PC-9 (cell line): ENCODE results near the gene BRIP1. TPM values are rescaled to one million over a fixed set of nuclear protein-coding genes. Genes with fewer than 3 reads are reported as not detected.

ENCODE experiments used
- BruUV-seq: library from RNA; stranded (reverse); fragments of 400-500 nt; replicated peaks from 2 replicates; lab custom pipeline; 2021; lab: Mats Ljungman, UMichigan
- CTCF ChIA-PET: fragments of 300-600 bp; sonication (Branson Sonifier 250); formaldehyde crosslinking; loops from one replicate; lab custom pipeline; 2022; ENCODE audit warnings: antibody characterized with exemption; lab: Charles Lee
- POLR2A ChIA-PET: fragments of 300-600 bp; sonication (Branson Sonifier 250); formaldehyde crosslinking; loops from one replicate; lab custom pipeline; 2022; ENCODE audit warnings: antibody characterized with exemption; ENCODE audit not compliant: unreplicated experiment; lab: Charles Lee
- DNase-seq, 2 experiments: peaks; one replicate each; pipeline versions ENCODE4 v3.0.0 to v3.0.0-alpha.2; 2015 to 2022; ENCODE audit warnings: mixed read lengths in 1 of 2
- H2AFZ ChIP-seq: fragments of 200-600 bp; sonication (generic); 2 replicates; pipeline ENCODE4 v1.8.1; 2017; ENCODE audit warnings: antibody characterized with exemption
- H3F3A ChIP-seq: fragments of 200-600 bp; sonication (generic); 2 replicates; pipeline ENCODE4 v1.8.1; 2017; ENCODE audit warnings: antibody characterized with exemption, mild to moderate bottlenecking, low read depth; ENCODE audit not compliant: insufficient read depth
- H3K27ac ChIP-seq: fragments of 200-600 bp; sonication (generic); 2 replicates; pipeline ENCODE4 v1.6.1; 2016; ENCODE audit warnings: mixed run types
- H3K27me3 ChIP-seq: fragments of 200-600 bp; sonication (generic); 2 replicates; pipeline ENCODE4 v1.6.1; 2016; ENCODE audit warnings: low read depth, mixed run types; ENCODE audit not compliant: insufficient read depth
- H3K36me3 ChIP-seq: fragments of 200-600 bp; sonication (generic); 2 replicates; pipeline ENCODE4 v1.6.1; 2016; ENCODE audit warnings: low read depth, mixed run types
- H3K4me1 ChIP-seq: fragments of 200-600 bp; sonication (generic); replicated peaks from 2 replicates; pipeline ENCODE4 v1.6.1; 2016; ENCODE audit warnings: mixed run types; ENCODE audit not compliant: insufficient read depth
- H3K4me2 ChIP-seq: fragments of 200-600 bp; sonication (generic); 2 replicates; pipeline ENCODE4 v1.6.1; 2017; ENCODE audit warnings: mixed run types
- H3K4me3 ChIP-seq: fragments of 200-600 bp; sonication (generic); 2 replicates; pipeline ENCODE4 v1.6.1; 2016; ENCODE audit warnings: mixed run types
- H3K79me2 ChIP-seq: fragments of 200-600 bp; sonication (generic); 2 replicates; pipeline ENCODE4 v1.6.1; 2017; ENCODE audit warnings: low read depth, mixed run types
- H3K9me2 ChIP-seq: fragments of 200-600 bp; sonication (generic); 2 replicates; pipeline ENCODE4 v1.8.1; 2017; ENCODE audit warnings: mild to moderate bottlenecking; ENCODE audit not compliant: insufficient read depth
- H3K9me3 ChIP-seq: fragments of 200-600 bp; sonication (generic); 2 replicates; pipeline ENCODE4 v1.8.1; 2016; ENCODE audit warnings: low read depth; ENCODE audit not compliant: insufficient read depth
- H4K20me1 ChIP-seq: fragments of 200-600 bp; sonication (generic); 2 replicates; pipeline ENCODE4 v1.8.1; 2017; ENCODE audit not compliant: insufficient read depth
- EZH2 ChIP-seq: fragments of 200-600 bp; sonication (generic); IDR thresholded peaks from 2 replicates; pipeline ENCODE4 v1.8.0; 2017; ENCODE audit warnings: antibody characterized with exemption, low read depth
- intact Hi-C: fragments of 100-400 bp; cut with micrococcal nuclease; formaldehyde crosslinking; loops from one replicate; pipeline ENCODE4 v1.10.0; 2022; ENCODE audit not compliant: unreplicated experiment
- total RNA-seq: library from RNA; stranded (reverse); gene quantifications from 2 replicates; pipeline ENCODE4 v1.2.3, GENCODE V29; 2021
- TF ChIP-seq, protein P1 (sequence below): fragments of 200-600 bp; sonication (generic); conservative IDR thresholded peaks from 2 replicates; pipeline ENCODE4 v1.6.1; 2017; ENCODE audit warnings: mixed run types, antibody characterized with exemption, mild to moderate bottlenecking, moderate library complexity

The BRIP1 gene
- total RNA-seq, 1 experiment from 2014 or later: 16.0 TPM

DNA sequence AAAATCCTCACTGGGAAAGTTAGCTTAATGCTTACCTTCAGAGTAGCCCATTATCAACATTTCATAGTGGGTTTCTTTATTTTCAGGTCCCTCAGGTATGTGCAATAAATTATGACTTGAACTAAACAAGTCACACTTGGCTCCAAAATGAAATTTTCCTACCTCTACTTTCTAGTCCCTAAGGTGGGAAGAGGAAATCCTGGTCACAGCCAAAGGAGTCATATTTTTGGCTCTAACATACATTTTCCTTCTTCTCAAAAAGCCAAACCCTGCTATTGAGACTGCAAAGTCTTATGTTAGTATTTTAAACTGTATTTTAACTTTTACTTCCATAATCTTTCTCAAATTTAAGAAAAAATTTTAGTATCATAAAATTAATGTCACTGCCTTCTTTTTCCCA lies 128.9 kb downstream of the BRIP1 start:
- intact Hi-C loops: no loop called here
- POLR2A ChIA-PET: no interaction called here
- H3K9me2 ChIP-seq: no peaks in the 10 kb centered on the region
- no peak for DNase-seq
- no peak overlapping the region for H2AFZ ChIP-seq
- H3K9me3 ChIP-seq: peaks cover 8% of the 10 kb centered on the region
- H3K27me3 ChIP-seq: no peaks in the 10 kb centered on the region
- H4K20me1 ChIP-seq: 0 out of 2 replicates have a peak, but pooled peaks cover 3% of the 10 kb centered on the region
- CTCF ChIA-PET: no interaction called here
- H3K4me3 ChIP-seq: no peak overlapping the region
- H3K36me3 ChIP-seq: peaks cover 6% of the 10 kb centered on the region; the same call in 1 of the 2 replicates
- H3K4me2 ChIP-seq: no peak overlapping the region
- H3K4me1 ChIP-seq: no peaks in the 10 kb centered on the region
- BruUV-seq: no TSS peak
- no peaks in the 10 kb centered on the region for H3K79me2 ChIP-seq
- H3K27ac ChIP-seq: no peak overlapping the region
- TF ChIP-seq, protein P1, sequence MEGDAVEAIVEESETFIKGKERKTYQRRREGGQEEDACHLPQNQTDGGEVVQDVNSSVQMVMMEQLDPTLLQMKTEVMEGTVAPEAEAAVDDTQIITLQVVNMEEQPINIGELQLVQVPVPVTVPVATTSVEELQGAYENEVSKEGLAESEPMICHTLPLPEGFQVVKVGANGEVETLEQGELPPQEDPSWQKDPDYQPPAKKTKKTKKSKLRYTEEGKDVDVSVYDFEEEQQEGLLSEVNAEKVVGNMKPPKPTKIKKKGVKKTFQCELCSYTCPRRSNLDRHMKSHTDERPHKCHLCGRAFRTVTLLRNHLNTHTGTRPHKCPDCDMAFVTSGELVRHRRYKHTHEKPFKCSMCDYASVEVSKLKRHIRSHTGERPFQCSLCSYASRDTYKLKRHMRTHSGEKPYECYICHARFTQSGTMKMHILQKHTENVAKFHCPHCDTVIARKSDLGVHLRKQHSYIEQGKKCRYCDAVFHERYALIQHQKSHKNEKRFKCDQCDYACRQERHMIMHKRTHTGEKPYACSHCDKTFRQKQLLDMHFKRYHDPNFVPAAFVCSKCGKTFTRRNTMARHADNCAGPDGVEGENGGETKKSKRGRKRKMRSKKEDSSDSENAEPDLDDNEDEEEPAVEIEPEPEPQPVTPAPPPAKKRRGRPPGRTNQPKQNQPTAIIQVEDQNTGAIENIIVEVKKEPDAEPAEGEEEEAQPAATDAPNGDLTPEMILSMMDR: no peak
- no peak for TF ChIP-seq EZH2
- no peaks in the 10 kb centered on the region for H3F3A ChIP-seq

DNA sequence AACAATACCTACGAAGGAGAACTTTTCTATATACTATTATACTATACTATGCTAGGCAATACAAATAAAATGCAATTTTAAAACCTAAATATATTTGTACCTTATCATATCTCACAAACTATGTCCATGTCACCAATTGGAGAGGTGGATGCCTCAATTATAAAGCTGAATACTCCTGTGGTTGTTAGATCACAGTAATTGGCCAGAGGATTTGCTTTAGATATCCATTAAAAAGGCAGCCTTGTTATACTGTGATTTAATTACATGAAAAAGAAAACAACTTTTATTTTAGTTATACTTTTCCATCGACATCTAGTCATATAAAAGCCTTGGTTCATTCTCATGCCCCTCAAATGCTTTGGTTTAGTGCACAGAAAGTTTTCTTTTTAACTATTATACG lies 129.3 kb downstream of the BRIP1 start:
- Histone ChIP-seq H3K4me2 (no peak overlapping the region), H3K79me2 (no peaks in the 10 kb centered on the region), H4K20me1 (0 out of 2 replicates have a peak, but pooled peaks cover 3% of the 10 kb centered on the region), H3K9me2 (no peaks in the 10 kb centered on the region), H3K36me3 (0 out of 2 replicates have a peak, but pooled peaks cover 6% of the 10 kb centered on the region), H3K4me1 (no peaks in the 10 kb centered on the region), H3K27ac (no peak overlapping the region), H2AFZ (no peak overlapping the region), H3K4me3 (no peak overlapping the region), H3F3A (no peaks in the 10 kb centered on the region), H3K9me3 (peaks cover 8% of the 10 kb centered on the region), H3K27me3 (no peaks in the 10 kb centered on the region)
- DNase-seq: no peak
- TF ChIP-seq, protein P1: no peak
- TF ChIP-seq EZH2: no peak
- ChIA-PET CTCF (no interaction called here), POLR2A (no interaction called here)
- intact Hi-C loops: no loop called here
- no TSS peak for BruUV-seq

DNA sequence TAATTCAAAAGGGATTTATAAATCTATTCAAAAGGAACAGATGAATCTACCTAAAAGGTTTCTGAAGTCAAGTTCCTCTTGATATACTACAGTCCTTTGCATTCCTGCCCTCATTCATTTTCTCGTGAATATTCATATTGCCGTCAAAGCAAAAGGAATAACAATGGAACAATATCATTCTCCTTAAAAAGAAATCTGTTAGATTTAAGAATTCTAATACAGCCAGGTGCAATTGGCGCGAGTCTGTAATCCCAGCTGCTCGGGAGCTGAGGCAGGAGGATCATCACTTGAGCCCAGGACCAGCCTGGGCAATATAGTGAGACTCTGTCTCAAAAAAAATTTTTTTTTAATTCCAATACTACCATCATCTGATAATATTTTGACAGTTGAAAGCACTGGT lies 130.3 kb downstream of the BRIP1 start:
- no peaks in the 10 kb centered on the region for H3K4me1 ChIP-seq
- no TSS peak for BruUV-seq
- ChIA-PET POLR2A (no interaction called here), CTCF (no interaction called here)
- H3K79me2 ChIP-seq: no peaks in the 10 kb centered on the region
- H3K27me3 ChIP-seq: no peaks in the 10 kb centered on the region
- no peaks in the 10 kb centered on the region for H3F3A ChIP-seq
- no peaks in the 10 kb centered on the region for H3K9me2 ChIP-seq
- no peak overlapping the region for H2AFZ ChIP-seq
- 0 out of 2 replicates have a peak, but pooled peaks cover 3% of the 10 kb centered on the region for H3K36me3 ChIP-seq
- intact Hi-C loops: no loop called here
- TF ChIP-seq EZH2: no peak
- TF ChIP-seq, protein P1: no peak
- DNase-seq: no peak
- H3K4me3 ChIP-seq: no peak overlapping the region
- H3K4me2 ChIP-seq: no peak overlapping the region
- 0 out of 2 replicates have a peak, but pooled peaks cover 3% of the 10 kb centered on the region for H4K20me1 ChIP-seq
- H3K9me3 ChIP-seq: peaks cover 8% of the 10 kb centered on the region
- no peak overlapping the region for H3K27ac ChIP-seq
